GM11168 (cell line): ENCODE data around the gene MARCHF10.
"Not testable (repeated sequence)": the region's sequence is repeated elsewhere in the genome, so short reads cannot be mapped to it uniquely, and the experiment has no call there.

Experiments
- in situ Hi-C: fragments of 300-500 bp; cut with MboI; formaldehyde crosslinking; loops from one replicate; pipeline ENCODE4 v1.12.0; 2022; ENCODE audit warnings: low sequenced_read_pairs; ENCODE audit not compliant: unreplicated experiment

Gene MARCHF10

GRCh38 chr17:62791235-62791734 lies 16.8 kb downstream of the MARCHF10 start:
- in situ Hi-C loops = no loop called here

- in situ Hi-C loops = no loop called here
Measured at GRCh38 chr17:62790564-62790986, 17.5 kb downstream of the MARCHF10 start.

- in situ Hi-C loops = no loop called here
Measured at GRCh38 chr17:62787366-62787765, 20.7 kb downstream of the MARCHF10 start.

- in situ Hi-C loops = no loop called here
Measured at GRCh38 chr17:62786646-62787045, 21.5 kb downstream of the MARCHF10 start.

GRCh38 chr17:62785983-62786382 lies 22.1 kb downstream of the MARCHF10 start:
- in situ Hi-C loops = not testable (repeated sequence)

GRCh38 chr17:62782730-62783270 lies 25.3 kb downstream of the MARCHF10 start:
- in situ Hi-C loops = no loop called here

GRCh38 chr17:62781831-62782251 lies 26.3 kb downstream of the MARCHF10 start:
- in situ Hi-C loops = no loop called here

GRCh38 chr17:62781356-62781755 lies 26.8 kb downstream of the MARCHF10 start:
- in situ Hi-C loops = no loop called here

- in situ Hi-C loops = no loop called here
Measured at GRCh38 chr17:62780951-62781350, 27.2 kb downstream of the MARCHF10 start.

- in situ Hi-C loops = no loop called here
Measured at GRCh38 chr17:62780269-62780668, 27.8 kb downstream of the MARCHF10 start.

GRCh38 chr17:62778990-62779681 lies 29.0 kb downstream of the MARCHF10 start:
- in situ Hi-C loops = no loop called here

GRCh38 chr17:62775876-62776275 lies 32.2 kb downstream of the MARCHF10 start:
- in situ Hi-C loops = no loop called here

GRCh38 chr17:62774338-62774737 lies 33.8 kb downstream of the MARCHF10 start:
- in situ Hi-C loops = no loop called here

- in situ Hi-C loops = no loop called here
Measured at GRCh38 chr17:62767997-62768396, 40.1 kb downstream of the MARCHF10 start.

GRCh38 chr17:62765351-62765750 lies 42.8 kb downstream of the MARCHF10 start:
- in situ Hi-C loops = no loop called here

GRCh38 chr17:62763891-62764600 lies 44.1 kb downstream of the MARCHF10 start:
- in situ Hi-C loops = no loop called here

GRCh38 chr17:62761884-62762283 lies 46.2 kb downstream of the MARCHF10 start:
- in situ Hi-C loops = no loop called here

- in situ Hi-C loops = no loop called here
Measured at GRCh38 chr17:62760945-62761267, 47.2 kb downstream of the MARCHF10 start.

GRCh38 chr17:62760059-62760944 lies 47.8 kb downstream of the MARCHF10 start:
- in situ Hi-C loops = no loop called here

- in situ Hi-C loops = no loop called here
Measured at GRCh38 chr17:62757500-62757951, 50.6 kb downstream of the MARCHF10 start.
